SK-N-SH (cell line): ENCODE data around the gene PDGFRA. TPM values are rescaled to one million over a fixed set of nuclear protein-coding genes. Genes with fewer than 3 reads are reported as not detected.
A peak's percentile ranks its signal among the peaks of the same experiment; 100 is the strongest.

Source experiments
- CTCF ChIA-PET: fragments of 300-600, 350-600 bp; formaldehyde crosslinking; extraction: SDS; loops from one replicate; lab custom pipeline; 2021; lab: Yijun Ruan, JAX
- POLR2A ChIA-PET: fragments of 350-600 bp; sonication (Branson Sonifier 250); formaldehyde crosslinking; extraction: SDS; loops from one replicate; lab custom pipeline; 2020; ENCODE audit warnings: antibody characterized with exemption, inconsistent platforms; lab: Yijun Ruan, JAX
- DNase-seq: peaks from one replicate; pipeline ENCODE4 v3.0.0; 2012
- H2AFZ ChIP-seq: fragments of 200-600 bp; sonication (generic); 2 replicates; pipeline ENCODE4 v1.8.1; 2016; ENCODE audit warnings: antibody characterized with exemption, mild to moderate bottlenecking, low read depth
- H3F3A ChIP-seq: fragments of 200-600 bp; sonication (generic); replicated peaks from 2 replicates; pipeline ENCODE3; 2016; ENCODE audit warnings: antibody characterized with exemption, mild to moderate bottlenecking; ENCODE audit not compliant: insufficient read depth
- H3K27ac ChIP-seq, 2 experiments: fragments of 200-500 bp in 1 of 2; fragments of 200-600 bp in 1 of 2; sonication (Bioruptor generic) in 1 of 2; sonication (generic), shearing (Covaris generic) in 1 of 2; 2 replicates each; pipeline versions ENCODE4 v1.5.1 to v1.6.1; 2014 to 2016; ENCODE audit warnings: low read depth in 2 of 2, inconsistent platforms in 1 of 2, low read length in 1 of 2, mild to moderate bottlenecking in 1 of 2, mixed read lengths in 1 of 2
- H3K27me3 ChIP-seq: fragments of 200-600 bp; sonication (generic), shearing (Covaris generic); 2 replicates; pipeline ENCODE4 v1.6.1; 2016; ENCODE audit warnings: mixed run types; ENCODE audit not compliant: insufficient read depth
- H3K36me3 ChIP-seq, 2 experiments: fragments of 200-500 bp in 1 of 2; fragments of 200-600 bp in 1 of 2; sonication (Bioruptor generic) in 1 of 2; sonication (generic) in 1 of 2; replicated peaks in 1 of 2; 2 replicates each; pipeline versions ENCODE3 to v1.5.1; 2014 to 2016; ENCODE audit warnings: low read length in 1 of 2, mild to moderate bottlenecking in 1 of 2; ENCODE audit not compliant: insufficient read depth in 2 of 2, control insufficient read depth in 1 of 2
- H3K4me1 ChIP-seq, 2 experiments: fragments of 200-500 bp in 1 of 2; fragments of 200-600 bp in 1 of 2; sonication (Bioruptor generic) in 1 of 2; sonication (generic), shearing (Covaris generic) in 1 of 2; 2 replicates each; pipeline versions ENCODE4 v1.5.1 to v1.6.1; 2014 to 2016; ENCODE audit warnings: low read depth in 1 of 2, low read length in 1 of 2, mixed run types in 1 of 2; ENCODE audit not compliant: insufficient read depth in 2 of 2, control insufficient read depth in 1 of 2
- H3K4me2 ChIP-seq: fragments of 200-600 bp; sonication (generic), shearing (Covaris generic); 2 replicates; pipeline ENCODE4 v1.6.1; 2017; ENCODE audit warnings: mixed run types
- H3K4me3 ChIP-seq, 2 experiments: fragments of 200-500 bp in 1 of 2; fragments of 200-600 bp in 1 of 2; sonication (Bioruptor generic) in 1 of 2; sonication (generic), shearing (Covaris generic) in 1 of 2; 2 replicates each; pipeline versions ENCODE4 v1.5.1 to v1.8.1; 2014 to 2016; ENCODE audit warnings: low read depth in 2 of 2, inconsistent platforms in 1 of 2, low read length in 1 of 2, mild to moderate bottlenecking in 1 of 2, mixed read lengths in 1 of 2, moderate library complexity in 1 of 2
- H3K79me2 ChIP-seq: fragments of 200-600 bp; sonication (generic); 2 replicates; pipeline ENCODE4 v1.8.1; 2017; ENCODE audit warnings: mild to moderate bottlenecking; ENCODE audit not compliant: insufficient read depth
- H3K9ac ChIP-seq: fragments of 200-600 bp; sonication (generic); 2 replicates; pipeline ENCODE4 v1.6.1; 2017; ENCODE audit warnings: mixed run types
- H3K9me2 ChIP-seq: fragments of 200-600 bp; sonication (generic); 2 replicates; pipeline ENCODE4 v1.6.1; 2017; ENCODE audit warnings: mixed run types
- H3K9me3 ChIP-seq: fragments of 200-600 bp; sonication (generic); 2 replicates; pipeline ENCODE4 v1.6.1; 2017; ENCODE audit warnings: mixed run types, mild to moderate bottlenecking, moderate library complexity
- H4K20me1 ChIP-seq: fragments of 200-600 bp; sonication (generic); 2 replicates; pipeline ENCODE4 v1.6.1; 2017; ENCODE audit warnings: mild to moderate bottlenecking, mixed run types; ENCODE audit not compliant: insufficient read depth
- CTCF ChIP-seq: fragments of 200-600 bp; sonication (generic); IDR thresholded peaks from 2 replicates; pipeline ENCODE4 v1.6.1; 2017; ENCODE audit warnings: antibody characterized with exemption, mild to moderate bottlenecking, moderate library complexity
- EP300 ChIP-seq, 2 experiments: IDR thresholded peaks; 2 replicates each; pipeline versions ENCODE4 v1.4.0 to v1.6.1; 2012; ENCODE audit warnings: borderline replicate concordance in 1 of 2, low read depth in 1 of 2, low read length in 1 of 2
- FOXJ3 ChIP-seq: sonication (generic); formaldehyde crosslinking; IDR thresholded peaks from 2 replicates; pipeline ENCODE4 v1.5.1; 2020; ENCODE audit warnings: mild to moderate bottlenecking, missing genetic modification reagents
- FOXM1 ChIP-seq: IDR thresholded peaks from 2 replicates; pipeline ENCODE4 v1.4.0; 2012; ENCODE audit warnings: low read depth, mild to moderate bottlenecking
- JUND ChIP-seq: IDR thresholded peaks from 2 replicates; pipeline ENCODE4 v1.4.0; 2012
- MAX ChIP-seq: IDR thresholded peaks from 2 replicates; pipeline ENCODE4 v1.4.0; 2012; ENCODE audit warnings: low read depth
- MXI1 ChIP-seq: IDR thresholded peaks from 2 replicates; pipeline ENCODE4 v1.6.1; 2012; ENCODE audit warnings: mild to moderate bottlenecking, low read depth, low read length, improper control_type of control experiment
- NFIC ChIP-seq: IDR thresholded peaks from 2 replicates; pipeline ENCODE4 v1.4.0; 2012; ENCODE audit warnings: borderline replicate concordance
- REST ChIP-seq: IDR thresholded peaks from 2 replicates; pipeline ENCODE4 v1.6.1; 2012; ENCODE audit warnings: mild to moderate bottlenecking, low read depth, low read length, moderate library complexity
- RFX5 ChIP-seq: IDR thresholded peaks from 2 replicates; pipeline ENCODE4 v1.6.1; 2012; ENCODE audit warnings: mild to moderate bottlenecking, improper control_type of control experiment, low read length
- TCF12 ChIP-seq: IDR thresholded peaks from 2 replicates; pipeline ENCODE4 v1.4.0; 2012
- USF2 ChIP-seq: fragments of 150-350 bp; IDR thresholded peaks from 2 replicates; pipeline ENCODE4 v1.6.1; 2017; ENCODE audit warnings: antibody characterized with exemption, low read length, low read depth, borderline replicate concordance
- ZBTB33 ChIP-seq: IDR thresholded peaks from 2 replicates; pipeline ENCODE4 v1.4.0; 2012; ENCODE audit warnings: low read depth, borderline replicate concordance
- WGBS: methylation state at CpG from one replicate; pipeline ENCODE4 v1.1.6; 2017; ENCODE audit warnings: low lambda C conversion rate; 5-methylcytosine and 5-hydroxymethylcytosine counted together
- polyA plus RNA-seq, 3 experiments: library from polyadenylated mRNA; depleted of rRNA; stranded (reverse); fragments of >200 nt; gene quantifications; 2 replicates each; pipeline ENCODE4 v1.2.3, GENCODE V29; 2012

Gene PDGFRA
- polyA plus RNA-seq, 1 of the 3 experiments (the other 2 are of a cell fraction) = 25.3 TPM

- H3K9me2 ChIP-seq = no peaks in the 10 kb centered on the region
- H3K36me3 ChIP-seq = peaks cover 61 to 86% of the 10 kb centered on the region in 2 experiments
- peak overlapping the region; percentile 30 to 40; a peak in 3 of 4 replicates for H3K27ac ChIP-seq
- peaks cover 4% of the 10 kb centered on the region; the same call in 1 of the 2 replicates for H4K20me1 ChIP-seq
- H2AFZ ChIP-seq = no peak overlapping the region
- peaks cover 7 to 20% of the 10 kb centered on the region in 2 experiments for H3K4me1 ChIP-seq
- no peak overlapping the region for H3K4me3 ChIP-seq
- ChIA-PET CTCF (interaction anchor here (0.9 to 1.6 kb wide), 3 partner anchors 9 to 42 kb away, joined by 3 to 6 read pairs (median 3); no protein-coding TSS in a partner anchor), POLR2A (no interaction called here)
- H3K27me3 ChIP-seq = no peaks in the 10 kb centered on the region
- H3K4me2 ChIP-seq = peak overlapping the region; percentile 2; the same call in 1 of the 2 replicates
- peaks cover 13% of the 10 kb centered on the region for H3F3A ChIP-seq
- no peak for DNase-seq
- 81% methylated on average over 20 of the region's 20 CpGs for WGBS
- TF ChIP-seq ZBTB33 (no peak), NFIC (no peak), EP300 (IDR thresholded peaks at IDR 0.05; ENCODE audit: borderline replicate concordance in 1 of 2, low read depth in 1 of 2, low read length in 1 of 2) (no peak), CTCF (no peak), USF2 (no peak), MXI1 (no peak), MAX (no peak), FOXJ3 (no peak)
- H3K9me3 ChIP-seq = no peaks in the 10 kb centered on the region
- no peaks in the 10 kb centered on the region for H3K79me2 ChIP-seq
- H3K9ac ChIP-seq = no peak overlapping the region
Measured at GRCh38 chr4:54276641-54277430, 47.7 kb downstream of the PDGFRA start.

- no peaks in the 10 kb centered on the region for H3K9me2 ChIP-seq
- no peak for DNase-seq
- POLR2A ChIA-PET = no interaction called here
- H3K9ac ChIP-seq = no peak overlapping the region
- H3K4me1 ChIP-seq = peaks cover 7 to 24% of the 10 kb centered on the region in 2 experiments
- H3K4me3 ChIP-seq = no peak overlapping the region
- H3K36me3 ChIP-seq = peaks cover 62 to 80% of the 10 kb centered on the region in 2 experiments
- peak overlapping the region; percentile 30 to 40; a peak in 3 of 4 replicates for H3K27ac ChIP-seq
- H3K9me3 ChIP-seq = no peaks in the 10 kb centered on the region
- peaks cover 4% of the 10 kb centered on the region; the same call in 1 of the 2 replicates for H4K20me1 ChIP-seq
- 0% methylated on average over 1 of the region's 1 CpG for WGBS
- H2AFZ ChIP-seq = no peak overlapping the region
- CTCF ChIA-PET = interaction anchor here (0.9 to 1.5 kb wide), 2 partner anchors 15 to 43 kb away, joined by 3 to 6 read pairs; no protein-coding TSS in a partner anchor
- H3F3A ChIP-seq = peaks cover 14% of the 10 kb centered on the region
- no peaks in the 10 kb centered on the region for H3K27me3 ChIP-seq
- peak overlapping the region; percentile 2; the same call in 1 of the 2 replicates for H3K4me2 ChIP-seq
- H3K79me2 ChIP-seq = no peaks in the 10 kb centered on the region
- TF ChIP-seq RFX5 (no peak), TCF12 (peak; percentile 80), CTCF (no peak), REST (no peak), FOXJ3 (no peak), JUND (peak; percentile 76), FOXM1 (no peak)
Measured at GRCh38 chr4:54277691-54278090, 48.6 kb downstream of the PDGFRA start.
